HepG2 (cell line): ENCODE measurements around the gene DDX10. TPM values are rescaled to one million over a fixed set of nuclear protein-coding genes. Genes with fewer than 3 reads are reported as not detected.

ENCODE experiments used
- ATAC-seq: fragments of 200-7000 bp; cut with Tn5 transposase; 3 replicates; pipeline ENCODE4 v1.9.1; 2020; ENCODE audit warnings: mild to moderate bottlenecking, moderate library complexity
- BruUV-seq: library from RNA; stranded (reverse); fragments of 400-500 nt; replicated peaks from 2 replicates; lab custom pipeline; 2021; lab: Mats Ljungman, UMichigan
- CTCF ChIA-PET: fragments of 300-600 bp; formaldehyde crosslinking; extraction: SDS; loops from one replicate; lab custom pipeline; 2021; ENCODE audit warnings: low total read pairs, inconsistent platforms, low intra/inter-chr PET ratio; lab: Yijun Ruan, JAX
- POLR2A ChIA-PET: fragments of 350-600 bp; sonication (Branson Sonifier 250); formaldehyde crosslinking; loops from one replicate; lab custom pipeline; 2020; ENCODE audit warnings: antibody characterized with exemption, inconsistent platforms; lab: Yijun Ruan, JAX
- DNase-seq: peaks from one replicate; pipeline ENCODE4 v3.0.0-alpha.2; 2015; ENCODE audit warnings: low spot score
- FAIRE-seq: peaks from 3 replicates; lab custom pipeline; 2011; peaks lifted over from hg19 to GRCh38; lab: Jason Lieb, UNC
- H2AFZ ChIP-seq: one replicate; pipeline ENCODE4 v1.6.1; 2011; ENCODE audit warnings: low read length, inconsistent platforms
- H3K27ac ChIP-seq: fragments of 300-600 bp; 3 replicates; pipeline ENCODE4 v1.8.0; 2011; ENCODE audit warnings: mixed run types, mild to moderate bottlenecking, mixed read lengths, low read length, inconsistent platforms; ENCODE audit not compliant: insufficient read depth; ENCODE audit errors: extremely low read length
- H3K27me3 ChIP-seq, 2 experiments: fragments of 200-600 bp in 1 of 2; 2 replicates in 1 of 2; 3 replicates in 1 of 2; pipeline versions ENCODE4 v1.6.0 to v1.8.0; 2011; ENCODE audit warnings: low read length in 2 of 2, mild to moderate bottlenecking in 2 of 2, moderate library complexity in 2 of 2, inconsistent platforms in 1 of 2; ENCODE audit not compliant: insufficient read depth in 2 of 2, control insufficient read depth in 1 of 2
- H3K36me3 ChIP-seq, 2 experiments: fragments of 200-600 bp in 1 of 2; replicated peaks in 1 of 2; 2 replicates in 1 of 2; 3 replicates in 1 of 2; pipeline versions ENCODE4 v1.5.1 to v1.8.0; 2011; ENCODE audit warnings: low read length in 2 of 2, inconsistent platforms in 1 of 2; ENCODE audit not compliant: insufficient read depth in 2 of 2, control insufficient read depth in 1 of 2
- H3K4me1 ChIP-seq: 2 replicates; pipeline ENCODE4 v1.5.1; 2012; ENCODE audit warnings: low read length, inconsistent platforms; ENCODE audit not compliant: insufficient read depth
- H3K4me2 ChIP-seq: 2 replicates; pipeline ENCODE4 v1.6.0; 2011; ENCODE audit warnings: low read depth, low read length, inconsistent platforms
- H3K4me3 ChIP-seq, 3 experiments: fragments of 200-600 bp in 1 of 3; sonication (generic), shearing (Covaris generic) in 1 of 3; replicated peaks in 1 of 3; 2 replicates each; pipeline ENCODE4 v1.5.1; 2011 to 2016; ENCODE audit warnings: low read length in 3 of 3, inconsistent platforms in 2 of 3, low read depth in 2 of 3, mild to moderate bottlenecking in 2 of 3, control low read depth in 1 of 3, mixed read lengths in 1 of 3; ENCODE audit not compliant: insufficient read depth in 1 of 3
- H3K79me2 ChIP-seq: one replicate; pipeline ENCODE4 v1.6.1; 2011; ENCODE audit warnings: low read length, inconsistent platforms; ENCODE audit not compliant: insufficient read depth
- H3K9ac ChIP-seq: 2 replicates; pipeline ENCODE4 v1.6.0; 2011; ENCODE audit warnings: mild to moderate bottlenecking, low read depth, low read length, inconsistent platforms; ENCODE audit not compliant: insufficient read depth
- H3K9me3 ChIP-seq: 2 replicates; pipeline ENCODE4 v1.5.1; 2012; ENCODE audit warnings: mild to moderate bottlenecking, low read length
- H4K20me1 ChIP-seq: 2 replicates; pipeline ENCODE4 v1.6.0; 2011; ENCODE audit warnings: inconsistent platforms, mild to moderate bottlenecking, low read length, moderate library complexity; ENCODE audit not compliant: insufficient read depth
- ADNP ChIP-seq: sonication (generic); formaldehyde crosslinking; IDR thresholded peaks from 2 replicates; pipeline ENCODE4 v1.4.0; 2020; ENCODE audit warnings: missing genetic modification reagents
- FOXJ3 ChIP-seq: sonication (generic); formaldehyde crosslinking; IDR thresholded peaks from 2 replicates; pipeline ENCODE4 v1.4.0; 2020; ENCODE audit warnings: missing genetic modification reagents, mild to moderate bottlenecking, borderline replicate concordance
- HNRNPL ChIP-seq: fragments of 200-400 bp; formaldehyde crosslinking; IDR thresholded peaks from 2 replicates; pipeline ENCODE4 v1.6.1; 2017; ENCODE audit warnings: mild to moderate bottlenecking, low read depth, low read length
- PHF5A ChIP-seq: IDR thresholded peaks from one replicate; pipeline ENCODE4 v1.6.1; 2018; ENCODE audit warnings: low read depth, missing genetic modification reagents; ENCODE audit not compliant: unreplicated experiment
- ZNF33B ChIP-seq: sonication (generic); formaldehyde crosslinking; IDR thresholded peaks from 2 replicates; pipeline ENCODE4 v1.5.1; 2020; ENCODE audit warnings: mild to moderate bottlenecking, missing genetic modification reagents
- ZNF543 ChIP-seq: sonication (generic); formaldehyde crosslinking; IDR thresholded peaks from 2 replicates; pipeline ENCODE4 v1.4.0; 2020; ENCODE audit warnings: mild to moderate bottlenecking, missing genetic modification reagents
- ZNF792 ChIP-seq: IDR thresholded peaks from 2 replicates; pipeline ENCODE4 v1.6.1; 2016
- ZSCAN30 ChIP-seq: sonication (generic); formaldehyde crosslinking; IDR thresholded peaks from 2 replicates; pipeline ENCODE4 v1.5.0; 2020; ENCODE audit warnings: mild to moderate bottlenecking, missing genetic modification reagents
- WGBS: methylation state at CpG from one replicate; pipeline ENCODE4 v1.1.6; 2017; ENCODE audit warnings: low lambda C conversion rate; 5-methylcytosine and 5-hydroxymethylcytosine counted together
- in situ Hi-C: cut with HindIII; loops from 2 replicates; pipeline ENCODE4 v1.10.0; 2017; ENCODE audit warnings: low pct_unique_long_range_greater_than_20kb; ENCODE audit not compliant: extremely low pct_ligation_motif_present
- intact Hi-C: fragments of 100-400 bp; cut with micrococcal nuclease; formaldehyde crosslinking; loops from one replicate; pipeline ENCODE4 v1.10.0; 2022; ENCODE audit not compliant: unreplicated experiment
- polyA plus RNA-seq, 8 experiments: library from polyadenylated mRNA; depleted of rRNA in 3 of 8; stranded (reverse) in 7 of 8; unstranded in 1 of 8; fragments of >200 nt; fragmentation: Illumina TruSeq in 4 of 8; extraction: Trizol in 4 of 8; gene quantifications; 2 replicates each; pipeline versions ENCODE4 v1.2.1 to v1.2.3, GENCODE V29; 2011 to 2016; ENCODE audit warnings: low read depth in 4 of 8, missing spikeins in 1 of 8, mixed read lengths in 1 of 8; ENCODE audit not compliant: insufficient read depth in 1 of 8
- total RNA-seq, 5 experiments: library from RNA; depleted of rRNA; stranded (reverse); fragments of >200 nt; fragmentation: Illumina TruSeq; extraction: Trizol; gene quantifications; 2 replicates each; pipeline ENCODE4 v1.2.3, GENCODE V29; 2016; ENCODE audit warnings: low read depth in 1 of 5
- TF ChIP-seq, protein P1 (sequence below): sonication (generic); formaldehyde crosslinking; IDR thresholded peaks from 2 replicates; pipeline ENCODE4 v1.5.1; 2020; ENCODE audit warnings: mild to moderate bottlenecking, missing genetic modification reagents
- TF ChIP-seq, protein P2 (sequence below): sonication (generic); formaldehyde crosslinking; conservative IDR thresholded peaks from 2 replicates; pipeline ENCODE4 v1.5.0; 2020; ENCODE audit warnings: missing genetic modification reagents
- TF ChIP-seq, protein P3 (sequence below): sonication (generic); formaldehyde crosslinking; IDR thresholded peaks from 2 replicates; pipeline ENCODE4 v1.4.0; 2020; ENCODE audit warnings: mild to moderate bottlenecking, missing genetic modification reagents

Gene DDX10
- total and polyA plus RNA-seq, 2 of the 13 experiments (the other 11 are each of a cell fraction or from before 2014, with no cell fraction given), result 17.0 to 32.0 TPM

DNA sequence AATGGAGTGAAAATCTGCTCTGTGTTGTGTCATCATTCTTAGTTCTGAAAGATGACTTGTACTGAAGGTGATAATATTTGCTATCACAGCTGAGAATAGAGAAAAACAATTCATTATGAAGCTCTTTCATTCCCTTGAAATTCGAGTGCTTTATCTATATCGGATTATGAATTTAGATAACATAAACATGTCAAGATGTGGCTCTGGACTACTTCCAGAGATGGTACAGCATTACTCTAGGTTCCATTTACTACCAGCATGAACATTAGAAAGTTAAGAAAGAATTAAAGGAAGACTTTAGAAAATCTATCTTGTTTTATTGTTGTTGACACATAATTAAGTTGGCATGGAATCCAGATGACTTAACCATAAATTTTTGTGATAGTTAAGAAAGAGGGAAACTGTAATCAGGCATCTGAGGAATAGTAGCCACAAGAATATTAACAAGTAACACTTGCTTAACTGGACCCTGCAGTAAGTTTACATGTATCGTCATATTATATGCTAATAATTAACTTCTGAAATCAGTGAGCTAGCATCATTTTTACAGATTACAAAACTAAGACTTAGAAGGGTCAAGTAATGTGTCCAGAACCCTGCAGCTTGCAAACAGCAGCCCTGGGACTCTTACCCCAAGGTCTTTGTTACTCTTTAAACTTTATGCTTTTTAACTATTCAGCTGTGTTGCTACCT is 182.6 kb downstream of the DDX10 start:
- in situ Hi-C loops (no loop called here), intact Hi-C loops (no loop called here)
- CTCF ChIA-PET, result no interaction called here
- no peak for TF ChIP-seq HNRNPL
- TF ChIP-seq ADNP (CRISPR knock-in tag), result no peak
- TF ChIP-seq, protein P1, sequence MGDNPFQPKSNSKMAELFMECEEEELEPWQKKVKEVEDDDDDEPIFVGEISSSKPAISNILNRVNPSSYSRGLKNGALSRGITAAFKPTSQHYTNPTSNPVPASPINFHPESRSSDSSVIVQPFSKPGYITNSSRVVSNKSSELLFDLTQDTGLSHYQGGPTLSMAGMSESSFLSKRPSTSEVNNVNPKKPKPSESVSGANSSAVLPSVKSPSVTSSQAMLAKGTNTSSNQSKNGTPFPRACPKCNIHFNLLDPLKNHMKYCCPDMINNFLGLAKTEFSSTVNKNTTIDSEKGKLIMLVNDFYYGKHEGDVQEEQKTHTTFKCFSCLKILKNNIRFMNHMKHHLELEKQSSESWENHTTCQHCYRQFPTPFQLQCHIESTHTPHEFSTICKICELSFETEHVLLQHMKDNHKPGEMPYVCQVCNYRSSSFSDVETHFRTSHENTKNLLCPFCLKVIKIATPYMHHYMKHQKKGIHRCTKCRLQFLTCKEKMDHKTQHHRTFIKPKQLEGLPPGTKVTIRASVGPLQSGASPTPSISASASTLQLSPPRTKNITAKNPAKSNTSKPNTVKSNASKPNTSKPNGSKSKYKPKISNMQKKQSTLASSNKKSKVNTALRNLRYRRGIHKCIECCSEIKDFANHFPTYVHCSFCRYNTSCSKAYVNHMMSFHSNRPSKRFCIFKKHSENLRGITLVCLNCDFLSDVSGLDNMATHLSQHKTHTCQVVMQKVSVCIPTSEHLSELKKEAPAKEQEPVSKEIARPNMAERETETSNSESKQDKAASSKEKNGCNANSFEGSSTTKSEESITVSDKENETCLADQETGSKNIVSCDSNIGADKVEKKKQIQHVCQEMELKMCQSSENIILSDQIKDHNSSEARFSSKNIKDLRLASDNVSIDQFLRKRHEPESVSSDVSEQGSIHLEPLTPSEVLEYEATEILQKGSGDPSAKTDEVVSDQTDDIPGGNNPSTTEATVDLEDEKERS (CRISPR knock-in tag), result no peak
- no peak for TF ChIP-seq ZNF792 (CRISPR knock-in tag)
- no peak for TF ChIP-seq FOXJ3 (CRISPR knock-in tag)
- TF ChIP-seq ZNF543 (CRISPR knock-in tag), result no peak
- TF ChIP-seq, protein P2, sequence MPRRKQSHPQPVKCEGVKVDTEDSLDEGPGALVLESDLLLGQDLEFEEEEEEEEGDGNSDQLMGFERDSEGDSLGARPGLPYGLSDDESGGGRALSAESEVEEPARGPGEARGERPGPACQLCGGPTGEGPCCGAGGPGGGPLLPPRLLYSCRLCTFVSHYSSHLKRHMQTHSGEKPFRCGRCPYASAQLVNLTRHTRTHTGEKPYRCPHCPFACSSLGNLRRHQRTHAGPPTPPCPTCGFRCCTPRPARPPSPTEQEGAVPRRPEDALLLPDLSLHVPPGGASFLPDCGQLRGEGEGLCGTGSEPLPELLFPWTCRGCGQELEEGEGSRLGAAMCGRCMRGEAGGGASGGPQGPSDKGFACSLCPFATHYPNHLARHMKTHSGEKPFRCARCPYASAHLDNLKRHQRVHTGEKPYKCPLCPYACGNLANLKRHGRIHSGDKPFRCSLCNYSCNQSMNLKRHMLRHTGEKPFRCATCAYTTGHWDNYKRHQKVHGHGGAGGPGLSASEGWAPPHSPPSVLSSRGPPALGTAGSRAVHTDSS, result no peak
- no peak for TF ChIP-seq PHF5A (CRISPR knock-in tag)
- TF ChIP-seq ZSCAN30 (CRISPR knock-in tag), result no peak
- no peak for TF ChIP-seq ZNF33B (CRISPR knock-in tag)
- TF ChIP-seq, protein P3, sequence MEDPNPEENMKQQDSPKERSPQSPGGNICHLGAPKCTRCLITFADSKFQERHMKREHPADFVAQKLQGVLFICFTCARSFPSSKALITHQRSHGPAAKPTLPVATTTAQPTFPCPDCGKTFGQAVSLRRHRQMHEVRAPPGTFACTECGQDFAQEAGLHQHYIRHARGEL (CRISPR knock-in tag), result no peak
- TF ChIP-seq, all 625 proteins: peak for 0
- peaks cover 0 to 4% of the 10 kb centered on the region in 2 experiments; a peak in 2 of 5 replicates for H3K36me3 ChIP-seq
- no peaks in the 10 kb centered on the region for H3K4me1 ChIP-seq
- no peak overlapping the region for H3K9ac ChIP-seq
- no peaks in the 10 kb centered on the region for H3K27me3 ChIP-seq
- no peak for FAIRE-seq
- H3K4me2 ChIP-seq, result no peak overlapping the region
- no peaks in the 10 kb centered on the region for H3K79me2 ChIP-seq
- no peak overlapping the region for H2AFZ ChIP-seq
- DNase-seq, result no peak
- POLR2A ChIA-PET, result no interaction called here
- no peak overlapping the region for H3K4me3 ChIP-seq
- no peak overlapping the region for H3K27ac ChIP-seq
- no peaks in the 10 kb centered on the region for H3K9me3 ChIP-seq
- ATAC-seq, result no peak
- 97% methylated on average over 3 of the region's 3 CpGs for WGBS
- no TSS peak for BruUV-seq
- H4K20me1 ChIP-seq, result no peaks in the 10 kb centered on the region
